Liver (tissue), 9 donors: ENCODE measurements around the gene RAP1B. TPM values are rescaled to one million over a fixed set of nuclear protein-coding genes. Genes with fewer than 3 reads are reported as not detected.

Experiments
- DNase-seq: peaks from one replicate; pipeline ENCODE4 v3.0.0-alpha.2; 2017; ENCODE audit warnings: low spot score
- H3K27ac ChIP-seq, 2 donors: one replicate each; pipeline ENCODE4 v1.7.0; 2013; ENCODE audit warnings: inconsistent platforms in 2 of 2, low read length in 2 of 2, control low read depth in 1 of 2, low read depth in 1 of 2, mild to moderate bottlenecking in 1 of 2
- H3K27me3 ChIP-seq, 4 donors: one replicate each; pipeline versions ENCODE4 v1.6.1 to v1.7.0; 2013; ENCODE audit warnings: low read length in 3 of 4, inconsistent platforms in 1 of 4, mild to moderate bottlenecking in 1 of 4, moderate library complexity in 1 of 4; ENCODE audit not compliant: control insufficient read depth in 4 of 4, insufficient read depth in 4 of 4
- H3K36me3 ChIP-seq, 4 donors: one replicate each; pipeline versions ENCODE4 v1.6.1 to v1.7.0; 2013; ENCODE audit warnings: low read length in 3 of 4, mild to moderate bottlenecking in 3 of 4, low read depth in 1 of 4, moderate library complexity in 1 of 4; ENCODE audit not compliant: control insufficient read depth in 4 of 4, insufficient read depth in 3 of 4
- H3K4me1 ChIP-seq, 4 donors: one replicate each; pipeline versions ENCODE4 v1.6.1 to v1.7.0; 2013; ENCODE audit warnings: low read length in 3 of 4, mild to moderate bottlenecking in 3 of 4, moderate library complexity in 1 of 4; ENCODE audit not compliant: control insufficient read depth in 4 of 4, insufficient read depth in 4 of 4
- H3K4me3 ChIP-seq, 3 donors: one replicate each; pipeline versions ENCODE4 v1.6.1 to v1.7.0; 2013; ENCODE audit warnings: low read length in 3 of 3, control low read depth in 1 of 3, low read depth in 1 of 3, mild to moderate bottlenecking in 1 of 3
- H3K9ac ChIP-seq, 2 donors: one replicate each; pipeline ENCODE4 v1.7.0; 2013; ENCODE audit warnings: low read length in 2 of 2, mild to moderate bottlenecking in 2 of 2, moderate library complexity in 2 of 2, control low read depth in 1 of 2, low read depth in 1 of 2
- H3K9me3 ChIP-seq, 4 donors: one replicate each; pipeline versions ENCODE4 v1.6.1 to v1.7.0; 2013; ENCODE audit warnings: low read length in 3 of 4; ENCODE audit not compliant: control insufficient read depth in 4 of 4
- CTCF ChIP-seq: fragments of 150-350 bp; IDR thresholded peaks from 2 replicates; pipeline ENCODE4 v1.5.1; 2017; ENCODE audit warnings: improper control_type of control experiment, low read depth, low read length; ENCODE audit not compliant: missing input control
- EGR1 ChIP-seq, 2 donors: IDR thresholded peaks; 2 replicates each; pipeline ENCODE4 v1.6.1; 2016 to 2018; ENCODE audit warnings: antibody characterized with exemption in 2 of 2, low read depth in 2 of 2
- FOXA1 ChIP-seq: IDR thresholded peaks from 2 replicates; pipeline ENCODE4 v1.6.1; 2016; ENCODE audit warnings: antibody characterized with exemption
- FOXA2 ChIP-seq: IDR thresholded peaks from 2 replicates; pipeline ENCODE4 v1.6.1; 2016; ENCODE audit warnings: antibody characterized with exemption
- GABPA ChIP-seq, 2 donors: IDR thresholded peaks in 1 of 2; conservative IDR thresholded peaks in 1 of 2; 2 replicates each; pipeline ENCODE4 v1.6.1; 2016; ENCODE audit warnings: antibody characterized with exemption in 2 of 2, mild to moderate bottlenecking in 1 of 2, moderate library complexity in 1 of 2
- HNF4A ChIP-seq, 2 donors: conservative IDR thresholded peaks; 2 replicates each; pipeline ENCODE4 v1.6.1; 2016; ENCODE audit warnings: antibody characterized with exemption in 2 of 2, mild to moderate bottlenecking in 2 of 2
- HNF4G ChIP-seq: IDR thresholded peaks from 2 replicates; pipeline ENCODE4 v1.6.1; 2016; ENCODE audit warnings: antibody characterized with exemption
- JUND ChIP-seq, 2 donors: IDR thresholded peaks; 2 replicates each; pipeline ENCODE4 v1.6.1; 2016; ENCODE audit warnings: antibody characterized with exemption in 2 of 2
- NR2F2 ChIP-seq: IDR thresholded peaks from 2 replicates; pipeline ENCODE4 v1.6.1; 2016; ENCODE audit warnings: antibody characterized with exemption
- RAD21 ChIP-seq, 2 donors: IDR thresholded peaks; 2 replicates each; pipeline ENCODE4 v1.6.1; 2016; ENCODE audit warnings: antibody characterized with exemption in 2 of 2, mild to moderate bottlenecking in 2 of 2
- RXRA ChIP-seq, 2 donors: IDR thresholded peaks; 2 replicates each; pipeline ENCODE4 v1.6.1; 2017 to 2018; ENCODE audit warnings: antibody characterized with exemption in 2 of 2, mild to moderate bottlenecking in 1 of 2
- SP1 ChIP-seq: IDR thresholded peaks from 2 replicates; pipeline ENCODE4 v1.6.1; 2018; ENCODE audit warnings: antibody characterized with exemption, mild to moderate bottlenecking
- TAF1 ChIP-seq: conservative IDR thresholded peaks from 2 replicates; pipeline ENCODE4 v1.6.1; 2016; ENCODE audit warnings: antibody characterized with exemption, mild to moderate bottlenecking
- YY1 ChIP-seq: IDR thresholded peaks from 2 replicates; pipeline ENCODE4 v1.6.1; 2016; ENCODE audit warnings: antibody characterized with exemption, mild to moderate bottlenecking
- WGBS: extraction: QIAGEN DNeasy Blood & Tissue Kit; methylation state at CpG from one replicate; pipeline ENCODE4 v1.1.7; 2013; 5-methylcytosine and 5-hydroxymethylcytosine counted together
- polyA plus RNA-seq, 2 donors: library from polyadenylated mRNA; stranded (reverse) in 1 of 2; unstranded in 1 of 2; fragments of 200-250 nt in 1 of 2; fragments of >200 nt in 1 of 2; fragmentation: Nextera tagmentation in 1 of 2; extraction: Ambion mirVana in 1 of 2; gene quantifications; one replicate each; pipeline versions ENCODE4 v1.2.1 to v1.2.3, GENCODE V29; 2013 to 2015
- total RNA-seq, 2 donors: library from RNA; depleted of rRNA; stranded (reverse); fragments of >200 nt; gene quantifications; one replicate each; pipeline ENCODE4 v1.2.3, GENCODE V29; 2014
- TF ChIP-seq, protein P1 (sequence below): IDR thresholded peaks from 2 replicates; pipeline ENCODE4 v1.6.1; 2016; ENCODE audit warnings: antibody characterized with exemption
- TF ChIP-seq, protein P2 (sequence below): IDR thresholded peaks from 2 replicates; pipeline ENCODE4 v1.6.1; 2016; ENCODE audit warnings: antibody characterized with exemption
- TF ChIP-seq, protein P3 (sequence below): IDR thresholded peaks from 2 replicates; pipeline ENCODE4 v1.6.1; 2016; ENCODE audit warnings: antibody characterized with exemption, mild to moderate bottlenecking
- TF ChIP-seq, protein P4 (sequence below): IDR thresholded peaks from 2 replicates; pipeline ENCODE4 v1.6.1; 2016; ENCODE audit warnings: antibody characterized with exemption
- donor health status: healthy.
- donor health status: healthy.
- donor health status: healthy.
- donor health status: healthy.
- donor health status: healthy.

RAP1B gene
- total and polyA plus RNA-seq, 4 donors = 56.2 to 123 (median 72.4) TPM

DNA sequence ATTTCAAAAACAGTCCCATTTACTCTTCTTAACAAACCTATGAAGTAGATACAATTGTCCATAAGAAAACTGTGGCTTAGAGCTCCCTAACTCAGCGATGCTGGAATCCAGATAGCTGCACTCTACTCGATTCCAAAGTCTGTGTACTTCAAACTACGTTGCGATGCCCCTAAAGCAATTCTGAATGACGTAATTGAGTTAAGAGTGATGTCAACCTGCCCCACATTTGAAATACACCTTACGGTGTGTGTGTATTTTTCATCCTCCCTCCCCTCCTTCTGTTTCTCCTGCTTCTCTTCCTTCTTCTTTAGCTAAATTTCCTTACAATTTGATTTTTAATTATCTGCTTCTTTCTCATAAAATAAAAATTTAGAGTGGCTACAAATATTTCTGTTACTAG lies 31.9 kb upstream of the RAP1B start (continued):
- TF ChIP-seq, protein P1, sequence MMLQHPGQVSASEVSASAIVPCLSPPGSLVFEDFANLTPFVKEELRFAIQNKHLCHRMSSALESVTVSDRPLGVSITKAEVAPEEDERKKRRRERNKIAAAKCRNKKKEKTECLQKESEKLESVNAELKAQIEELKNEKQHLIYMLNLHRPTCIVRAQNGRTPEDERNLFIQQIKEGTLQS = no peak
- TF ChIP-seq FOXA1 (no peak), TAF1 (no peak), JUND (IDR thresholded peaks at IDR 0.05) (no peak)
- TF ChIP-seq, protein P2, sequence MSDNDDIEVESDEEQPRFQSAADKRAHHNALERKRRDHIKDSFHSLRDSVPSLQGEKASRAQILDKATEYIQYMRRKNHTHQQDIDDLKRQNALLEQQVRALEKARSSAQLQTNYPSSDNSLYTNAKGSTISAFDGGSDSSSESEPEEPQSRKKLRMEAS = no peak

- no peak for TF ChIP-seq TAF1
- TF ChIP-seq NR2F2 = no peak
- no peak for TF ChIP-seq HNF4A (conservative IDR thresholded peaks at IDR 0.05)
- no peak for TF ChIP-seq FOXA1
- TF ChIP-seq CTCF = no peak
- no peak for TF ChIP-seq EGR1 (IDR thresholded peaks at IDR 0.05; ENCODE audit: low read depth in 2 of 2)
- TF ChIP-seq GABPA (IDR thresholded peaks at IDR 0.05 in 1 of 2, conservative IDR thresholded peaks at IDR 0.05 in 1 of 2) = no peak
- TF ChIP-seq, protein P3, sequence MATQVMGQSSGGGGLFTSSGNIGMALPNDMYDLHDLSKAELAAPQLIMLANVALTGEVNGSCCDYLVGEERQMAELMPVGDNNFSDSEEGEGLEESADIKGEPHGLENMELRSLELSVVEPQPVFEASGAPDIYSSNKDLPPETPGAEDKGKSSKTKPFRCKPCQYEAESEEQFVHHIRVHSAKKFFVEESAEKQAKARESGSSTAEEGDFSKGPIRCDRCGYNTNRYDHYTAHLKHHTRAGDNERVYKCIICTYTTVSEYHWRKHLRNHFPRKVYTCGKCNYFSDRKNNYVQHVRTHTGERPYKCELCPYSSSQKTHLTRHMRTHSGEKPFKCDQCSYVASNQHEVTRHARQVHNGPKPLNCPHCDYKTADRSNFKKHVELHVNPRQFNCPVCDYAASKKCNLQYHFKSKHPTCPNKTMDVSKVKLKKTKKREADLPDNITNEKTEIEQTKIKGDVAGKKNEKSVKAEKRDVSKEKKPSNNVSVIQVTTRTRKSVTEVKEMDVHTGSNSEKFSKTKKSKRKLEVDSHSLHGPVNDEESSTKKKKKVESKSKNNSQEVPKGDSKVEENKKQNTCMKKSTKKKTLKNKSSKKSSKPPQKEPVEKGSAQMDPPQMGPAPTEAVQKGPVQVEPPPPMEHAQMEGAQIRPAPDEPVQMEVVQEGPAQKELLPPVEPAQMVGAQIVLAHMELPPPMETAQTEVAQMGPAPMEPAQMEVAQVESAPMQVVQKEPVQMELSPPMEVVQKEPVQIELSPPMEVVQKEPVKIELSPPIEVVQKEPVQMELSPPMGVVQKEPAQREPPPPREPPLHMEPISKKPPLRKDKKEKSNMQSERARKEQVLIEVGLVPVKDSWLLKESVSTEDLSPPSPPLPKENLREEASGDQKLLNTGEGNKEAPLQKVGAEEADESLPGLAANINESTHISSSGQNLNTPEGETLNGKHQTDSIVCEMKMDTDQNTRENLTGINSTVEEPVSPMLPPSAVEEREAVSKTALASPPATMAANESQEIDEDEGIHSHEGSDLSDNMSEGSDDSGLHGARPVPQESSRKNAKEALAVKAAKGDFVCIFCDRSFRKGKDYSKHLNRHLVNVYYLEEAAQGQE = no peak
- TF ChIP-seq, protein P1 = no peak
- TF ChIP-seq YY1 = no peak
- TF ChIP-seq, protein P2 = no peak
- TF ChIP-seq, protein P4, sequence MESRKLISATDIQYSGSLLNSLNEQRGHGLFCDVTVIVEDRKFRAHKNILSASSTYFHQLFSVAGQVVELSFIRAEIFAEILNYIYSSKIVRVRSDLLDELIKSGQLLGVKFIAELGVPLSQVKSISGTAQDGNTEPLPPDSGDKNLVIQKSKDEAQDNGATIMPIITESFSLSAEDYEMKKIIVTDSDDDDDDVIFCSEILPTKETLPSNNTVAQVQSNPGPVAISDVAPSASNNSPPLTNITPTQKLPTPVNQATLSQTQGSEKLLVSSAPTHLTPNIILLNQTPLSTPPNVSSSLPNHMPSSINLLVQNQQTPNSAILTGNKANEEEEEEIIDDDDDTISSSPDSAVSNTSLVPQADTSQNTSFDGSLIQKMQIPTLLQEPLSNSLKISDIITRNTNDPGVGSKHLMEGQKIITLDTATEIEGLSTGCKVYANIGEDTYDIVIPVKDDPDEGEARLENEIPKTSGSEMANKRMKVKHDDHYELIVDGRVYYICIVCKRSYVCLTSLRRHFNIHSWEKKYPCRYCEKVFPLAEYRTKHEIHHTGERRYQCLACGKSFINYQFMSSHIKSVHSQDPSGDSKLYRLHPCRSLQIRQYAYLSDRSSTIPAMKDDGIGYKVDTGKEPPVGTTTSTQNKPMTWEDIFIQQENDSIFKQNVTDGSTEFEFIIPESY = no peak
- no peak for TF ChIP-seq HNF4G
- no peak for TF ChIP-seq RXRA (IDR thresholded peaks at IDR 0.05)
- TF ChIP-seq RAD21 (IDR thresholded peaks at IDR 0.05) = no peak
- TF ChIP-seq JUND (IDR thresholded peaks at IDR 0.05) = no peak
- no peak for TF ChIP-seq FOXA2
- TF ChIP-seq SP1 = no peak
- no peaks in the 10 kb centered on the region for H3K27me3 ChIP-seq
- no peak overlapping the region for H3K9ac ChIP-seq
- DNase-seq = no peak
- H3K4me3 ChIP-seq = no peak overlapping the region
- no peaks in the 10 kb centered on the region for H3K9me3 ChIP-seq
- H3K27ac ChIP-seq = no peak overlapping the region
- whole genome bisulfite sequencing = 77% methylated on average over 5 of the region's 5 CpGs
- H3K36me3 ChIP-seq = no peaks in the 10 kb centered on the region
- no peaks in the 10 kb centered on the region for H3K4me1 ChIP-seq
These were observed 31.4 kb upstream of the RAP1B start for GRCh38 chr12:68579254-68579653.
